Gastrocnemius medialis (tissue), 4 donors: ENCODE data around the gene NFKBIZ. TPM values are rescaled to one million over a fixed set of nuclear protein-coding genes. Genes with fewer than 3 reads are reported as not detected.

Experiments
- ATAC-seq, 2 donors: fragments of 150-250 bp; one replicate each; pipeline ENCODE4 v1.9.1; 2016
- DNase-seq, 2 donors: peaks; one replicate each; pipeline ENCODE4 v3.0.0-alpha.2; 2019
- H3K27ac ChIP-seq, 4 donors: fragments of 200-600 bp; sonication (generic); 1 replicate in 1 of 4; 2 replicates in 3 of 4; pipeline ENCODE4 v1.5.1; 2016 to 2018; ENCODE audit warnings: mild to moderate bottlenecking in 2 of 4, moderate library complexity in 1 of 4
- H3K27me3 ChIP-seq, 3 donors: fragments of 200-600 bp; sonication (generic) in 2 of 3; 1 replicate in 1 of 3; 2 replicates in 2 of 3; pipeline versions ENCODE4 v1.5.1 to v1.6.0; 2016 to 2019; ENCODE audit warnings: mild to moderate bottlenecking in 1 of 3, moderate library complexity in 1 of 3
- H3K36me3 ChIP-seq, 2 donors: fragments of 200-600 bp; sonication (generic) in 1 of 2; one replicate each; pipeline ENCODE4 v1.5.1; 2017 to 2018
- H3K4me1 ChIP-seq, 2 donors: fragments of 200-600 bp; sonication (generic) in 1 of 2; one replicate each; pipeline ENCODE4 v1.5.1; 2016 to 2017; ENCODE audit warnings: mild to moderate bottlenecking in 2 of 2
- H3K4me3 ChIP-seq, 4 donors: fragments of 200-600 bp; sonication (generic) in 3 of 4; 1 replicate in 1 of 4; 2 replicates in 3 of 4; pipeline ENCODE4 v1.5.1; 2016 to 2019; ENCODE audit warnings: mild to moderate bottlenecking in 2 of 4
- H3K9me3 ChIP-seq, 3 donors: fragments of 200-600 bp; sonication (generic) in 2 of 3; 1 replicate in 1 of 3; 2 replicates in 2 of 3; pipeline ENCODE4 v1.5.1; 2016 to 2019
- POLR2A ChIP-seq, 2 donors: fragments of 450-650 bp; IDR thresholded peaks; one replicate each; pipeline ENCODE4 v1.6.1; 2017; ENCODE audit warnings: antibody characterized with exemption in 2 of 2, mild to moderate bottlenecking in 2 of 2, moderate library complexity in 2 of 2
- in situ Hi-C, 4 donors: fragments of 200-750 bp; cut with MboI; loops; one replicate each; pipeline versions ENCODE4 v1.15.0 to v1.8.0; 2017; ENCODE audit warnings: low sequenced_read_pairs in 4 of 4
- intact Hi-C: fragments of 100-400 bp; cut with DNase I; formaldehyde crosslinking; loops from one replicate; pipeline ENCODE4 v1.15.1; 2023; ENCODE audit warnings: low total_unique reads
- total RNA-seq, 4 donors: library from RNA; depleted of rRNA; stranded (reverse); fragments of >200 nt; gene quantifications; one replicate each; pipeline versions ENCODE4 v1.1.0 to v1.2.3, GENCODE V29; 2016
- TF ChIP-seq, protein P1 (sequence below), 5 experiments: fragments of 450-650 bp in 3 of 5; fragments of 200-600 bp in 2 of 5; sonication (generic) in 2 of 5; IDR thresholded peaks in 4 of 5; conservative IDR thresholded peaks in 1 of 5; 1 replicate in 4 of 5; 2 replicates in 1 of 5; pipeline ENCODE4 v1.5.1; 2016 to 2019; ENCODE audit warnings: antibody characterized with exemption in 5 of 5, mild to moderate bottlenecking in 3 of 5, moderate library complexity in 3 of 5

NFKBIZ gene
- total RNA-seq = 10 to 100 TPM in 3 of 4 donors, 1 to 10 TPM in 1; 9.2 to 25.9 (median 20.6) TPM

DNA sequence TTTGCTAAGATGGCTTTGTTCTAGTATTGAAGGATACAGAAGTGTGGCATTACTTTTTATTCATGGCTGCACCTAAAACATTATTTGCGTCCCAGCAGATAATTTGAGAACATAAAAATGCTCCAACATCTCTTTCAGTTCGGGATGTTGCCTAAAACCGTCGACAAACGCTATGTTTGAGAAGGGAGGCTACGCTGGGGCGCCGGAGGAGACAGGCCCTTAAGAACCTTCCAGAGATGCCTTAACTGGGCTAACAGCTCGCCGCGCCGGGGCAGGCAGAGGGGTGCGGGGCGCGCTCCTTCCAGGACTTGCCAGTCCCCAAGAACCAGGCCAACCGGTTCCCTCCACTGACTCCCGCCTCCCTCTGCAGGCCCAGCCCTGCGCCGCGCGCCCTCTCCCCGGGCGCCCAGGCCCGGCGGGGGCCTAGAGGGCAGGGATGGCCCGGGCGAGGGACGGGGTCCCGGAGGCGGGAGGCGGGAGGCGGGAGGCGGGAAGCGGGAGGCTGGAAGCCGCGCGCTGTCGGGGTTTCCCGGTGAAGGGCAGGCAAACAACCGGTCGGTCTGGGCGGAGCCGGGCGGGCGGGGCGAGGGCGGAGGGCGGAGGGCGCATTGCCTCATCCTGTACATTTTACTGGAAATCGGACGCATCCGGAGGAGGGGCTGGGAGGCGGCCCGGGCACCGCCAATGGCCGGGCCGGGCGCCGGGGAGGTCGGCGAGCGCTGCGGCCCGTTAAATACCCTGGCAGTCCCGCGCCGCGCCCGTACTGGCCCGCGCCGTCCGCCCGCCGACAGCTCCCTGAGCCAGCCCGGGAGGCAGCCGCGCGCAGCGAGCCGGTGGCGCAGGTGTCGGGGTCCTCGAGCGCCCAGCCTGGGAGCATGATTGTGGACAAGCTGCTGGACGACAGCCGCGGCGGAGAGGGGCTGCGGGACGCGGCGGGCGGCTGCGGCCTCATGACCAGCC, at the start of gene NFKBIZ:
NFKBIZ (plus strand) TSS at position 761 of the 960 bp plus-strand sequence; CDS start at position 876, 115 bp downstream.
- peak within 1 kb of the TSS; percentile 83 to 96 (median 94) for H3K27ac ChIP-seq
- in situ Hi-C loops = no loop called here
- peak; percentile 93 to 95 for DNase-seq
- peak within 1 kb of the TSS; percentile 73 to 89 (median 85) for H3K4me3 ChIP-seq
- intact Hi-C loops = loop anchor here (2.0 to 10.0 kb wide), 4 partner anchors 22 to 274 kb away; partner anchors contain the start of genes PCNP and RPL24
- no peaks in the 10 kb centered on the region for H3K27me3 ChIP-seq
- peak; percentile 93 to 94 for ATAC-seq
- peaks cover 0 to 25% of the 10 kb centered on the region in 2 donors for H3K36me3 ChIP-seq
- no peaks in the 10 kb centered on the region for H3K9me3 ChIP-seq
- TF ChIP-seq, protein P1, sequence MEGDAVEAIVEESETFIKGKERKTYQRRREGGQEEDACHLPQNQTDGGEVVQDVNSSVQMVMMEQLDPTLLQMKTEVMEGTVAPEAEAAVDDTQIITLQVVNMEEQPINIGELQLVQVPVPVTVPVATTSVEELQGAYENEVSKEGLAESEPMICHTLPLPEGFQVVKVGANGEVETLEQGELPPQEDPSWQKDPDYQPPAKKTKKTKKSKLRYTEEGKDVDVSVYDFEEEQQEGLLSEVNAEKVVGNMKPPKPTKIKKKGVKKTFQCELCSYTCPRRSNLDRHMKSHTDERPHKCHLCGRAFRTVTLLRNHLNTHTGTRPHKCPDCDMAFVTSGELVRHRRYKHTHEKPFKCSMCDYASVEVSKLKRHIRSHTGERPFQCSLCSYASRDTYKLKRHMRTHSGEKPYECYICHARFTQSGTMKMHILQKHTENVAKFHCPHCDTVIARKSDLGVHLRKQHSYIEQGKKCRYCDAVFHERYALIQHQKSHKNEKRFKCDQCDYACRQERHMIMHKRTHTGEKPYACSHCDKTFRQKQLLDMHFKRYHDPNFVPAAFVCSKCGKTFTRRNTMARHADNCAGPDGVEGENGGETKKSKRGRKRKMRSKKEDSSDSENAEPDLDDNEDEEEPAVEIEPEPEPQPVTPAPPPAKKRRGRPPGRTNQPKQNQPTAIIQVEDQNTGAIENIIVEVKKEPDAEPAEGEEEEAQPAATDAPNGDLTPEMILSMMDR (IDR thresholded peaks at IDR 0.05 in 4 of 5, conservative IDR thresholded peaks at IDR 0.05 in 1 of 5) = peak in 1 of 5 experiments; percentile 18
- peak; percentile 96 to 99 for TF ChIP-seq POLR2A (IDR thresholded peaks at IDR 0.05)
- peaks cover 6% of the 10 kb centered on the region in 2 donors for H3K4me1 ChIP-seq

- TF ChIP-seq, protein P1 (IDR thresholded peaks at IDR 0.05 in 4 of 5, conservative IDR thresholded peaks at IDR 0.05 in 1 of 5) = no peak
- no peak for TF ChIP-seq POLR2A (IDR thresholded peaks at IDR 0.05)
- Histone ChIP-seq H3K4me1 (peaks cover 0 to 15% of the 10 kb centered on the region in 2 donors), H3K9me3 (no peaks in the 10 kb centered on the region), H3K27me3 (no peaks in the 10 kb centered on the region), H3K36me3 (peaks cover 0 to 12% of the 10 kb centered on the region in 2 donors), H3K27ac (peak overlapping the region in 2 of 4 donors; percentile 42 to 46), H3K4me3 (no peak overlapping the region)
- intact Hi-C loops = loop anchor here (5.0 to 10.0 kb wide), 2 partner anchors 284 to 426 kb away; no protein-coding TSS in a partner anchor
- ATAC-seq = no peak
- in situ Hi-C loops = loop anchor here (5.0 to 25.0 kb wide), 3 partner anchors 426 to 736 kb away; no protein-coding TSS in a partner anchor
- no peak for DNase-seq
These were observed 48.1 kb upstream of the NFKBIZ start for GRCh38 chr3:101801174-101801573.

GRCh38 chr3:101802179-101802578, 47.1 kb upstream of the NFKBIZ start:
- in situ Hi-C loops = loop anchor here (5.0 to 25.0 kb wide), 3 partner anchors 425 to 735 kb away; no protein-coding TSS in a partner anchor
- no peak for DNase-seq
- peak overlapping the region in 2 of 4 donors; percentile 42 to 46 for H3K27ac ChIP-seq
- no peak for ATAC-seq
- intact Hi-C loops = loop anchor here (5.0 to 10.0 kb wide), 2 partner anchors 283 to 425 kb away; no protein-coding TSS in a partner anchor
- H3K27me3 ChIP-seq = no peaks in the 10 kb centered on the region
- H3K4me3 ChIP-seq = no peak overlapping the region
- H3K4me1 ChIP-seq = peaks cover 0 to 22% of the 10 kb centered on the region in 2 donors
- H3K9me3 ChIP-seq = no peaks in the 10 kb centered on the region
- H3K36me3 ChIP-seq = peaks cover 0 to 11% of the 10 kb centered on the region in 2 donors
- TF ChIP-seq POLR2A (IDR thresholded peaks at IDR 0.05) = no peak
- TF ChIP-seq, protein P1 (IDR thresholded peaks at IDR 0.05 in 4 of 5, conservative IDR thresholded peaks at IDR 0.05 in 1 of 5) = no peak

DNA sequence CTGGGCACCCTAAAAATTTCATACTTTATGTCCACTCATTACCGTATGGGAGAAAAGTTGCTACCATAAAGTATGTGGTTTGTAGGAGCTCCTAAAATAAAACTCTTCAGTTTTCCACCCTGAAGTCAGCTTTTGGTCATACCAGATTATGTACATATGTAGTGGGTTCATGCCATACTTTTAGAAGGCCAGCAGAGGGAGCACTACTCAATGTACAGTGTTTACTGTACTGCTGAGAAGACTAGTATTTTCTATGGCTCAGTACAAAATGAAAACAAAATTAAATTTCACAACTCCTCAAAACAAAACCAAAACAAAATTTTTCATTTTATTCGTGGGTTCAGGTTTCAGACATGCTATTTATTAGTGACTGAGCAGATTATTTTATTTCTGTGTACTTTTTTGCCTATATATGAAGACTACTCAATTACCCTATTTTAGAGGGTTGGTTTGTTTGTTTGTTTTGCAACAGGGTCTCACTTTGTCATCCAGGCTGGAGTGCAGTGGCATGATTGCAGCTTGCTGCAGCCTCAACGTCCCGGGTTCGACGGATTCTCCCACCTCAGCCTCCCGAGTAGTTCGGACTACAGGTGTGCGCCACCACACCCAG, 46.0 kb upstream of the NFKBIZ start:
- in situ Hi-C loops = loop anchor here (5.0 to 25.0 kb wide), 3 partner anchors 424 to 734 kb away; no protein-coding TSS in a partner anchor
- Histone ChIP-seq H3K27me3 (no peaks in the 10 kb centered on the region), H3K4me3 (no peak overlapping the region), H3K36me3 (peaks cover 0 to 11% of the 10 kb centered on the region in 2 donors), H3K4me1 (peaks cover 0 to 31% of the 10 kb centered on the region in 2 donors), H3K27ac (peak overlapping the region in 2 of 4 donors; percentile 8 to 42), H3K9me3 (no peaks in the 10 kb centered on the region)
- intact Hi-C loops = loop anchor here (5.0 to 10.0 kb wide), 2 partner anchors 282 to 424 kb away; no protein-coding TSS in a partner anchor
- peak in 1 of 2 donors; percentile 35 for DNase-seq
- ATAC-seq = peak; percentile 96
- no peak for TF ChIP-seq POLR2A (IDR thresholded peaks at IDR 0.05)
- TF ChIP-seq, protein P1 (IDR thresholded peaks at IDR 0.05 in 4 of 5, conservative IDR thresholded peaks at IDR 0.05 in 1 of 5) = peak; percentile 67 to 86 (median 77)
